Measurements from ENCODE around the gene CHRNA4.

DNA sequence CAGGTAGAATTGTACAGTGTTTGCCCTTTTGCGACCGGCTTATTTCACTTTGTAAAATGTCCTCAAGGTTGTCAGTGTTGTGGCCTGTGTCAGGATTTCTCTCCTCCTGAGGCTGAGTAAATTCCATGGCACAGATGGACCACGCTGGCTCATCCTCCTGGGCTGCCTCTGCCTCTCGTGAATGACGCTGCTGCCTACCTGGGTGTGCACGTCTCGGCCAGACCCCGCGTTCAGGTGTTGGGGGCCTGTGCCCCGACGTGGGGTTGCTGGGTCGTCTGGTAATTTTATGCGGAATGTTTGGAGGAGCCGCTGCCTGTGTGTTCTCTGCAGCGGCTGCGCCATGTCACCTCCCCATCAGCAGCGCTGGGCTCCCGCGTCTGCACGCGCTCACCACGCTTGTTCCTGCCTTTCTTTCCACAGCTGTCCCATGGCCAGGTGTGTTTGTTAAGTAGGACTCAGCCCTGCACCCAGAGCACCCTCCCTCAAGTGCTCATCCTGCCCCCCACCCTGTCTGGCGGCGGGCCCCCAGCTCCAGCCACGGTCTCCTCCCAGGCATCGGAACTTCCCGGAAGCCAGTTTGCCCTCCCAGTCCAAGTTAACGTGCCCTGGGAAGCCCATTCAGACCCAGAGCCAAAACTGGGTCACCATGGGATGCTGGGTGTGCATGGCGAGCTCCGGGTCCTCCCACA lies 36.1 kb upstream of the CHRNA4 start:
- TF ChIP-seq CTCF (IDR thresholded peaks at IDR 0.05) (no peak), POLR2A (IDR thresholded peaks at IDR 0.05) (no peak)
